GM19023 (cell line): ENCODE measurements around the gene EYA2.

ENCODE experiments used
- ATAC-seq: cut with Tn5 transposase; IDR thresholded peaks from one replicate; pipeline ENCODE4 v1.9.1; 2021; ENCODE audit warnings: mild to moderate bottlenecking, moderate library complexity; ENCODE audit not compliant: unreplicated experiment

EYA2 gene

DNA sequence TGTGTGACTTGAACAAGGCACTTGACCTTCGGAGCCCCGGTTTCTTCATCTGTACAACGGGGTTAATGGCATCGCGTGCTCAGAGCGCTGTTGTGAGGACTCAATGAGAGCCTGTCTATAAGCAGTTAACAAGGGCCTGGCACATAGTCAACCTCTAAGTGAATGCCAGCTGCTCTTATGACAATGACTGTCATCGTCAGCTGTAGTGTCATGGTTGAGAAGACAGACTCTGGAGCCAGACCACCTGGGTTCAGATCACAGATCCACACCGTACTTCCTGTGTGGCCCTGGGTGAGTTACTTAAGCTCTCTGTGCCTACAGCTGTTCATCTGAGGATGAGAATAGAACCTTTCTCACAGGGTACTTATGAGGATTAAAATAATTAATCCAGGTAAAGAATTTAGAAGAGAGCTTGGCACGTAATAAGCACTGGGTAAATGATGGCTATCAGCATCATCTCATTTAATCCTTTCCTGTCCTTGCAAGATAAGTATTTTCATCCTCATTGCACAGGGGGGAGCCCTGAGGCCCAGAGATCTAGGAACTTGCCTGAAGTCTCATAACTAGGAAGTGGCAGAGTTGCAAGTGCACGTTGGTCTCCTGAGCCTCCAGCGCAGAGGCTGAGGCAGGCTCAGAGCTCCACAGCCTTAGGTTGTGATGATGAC lies 105.3 kb downstream of the EYA2 start:
- ATAC-seq, result no peak

DNA sequence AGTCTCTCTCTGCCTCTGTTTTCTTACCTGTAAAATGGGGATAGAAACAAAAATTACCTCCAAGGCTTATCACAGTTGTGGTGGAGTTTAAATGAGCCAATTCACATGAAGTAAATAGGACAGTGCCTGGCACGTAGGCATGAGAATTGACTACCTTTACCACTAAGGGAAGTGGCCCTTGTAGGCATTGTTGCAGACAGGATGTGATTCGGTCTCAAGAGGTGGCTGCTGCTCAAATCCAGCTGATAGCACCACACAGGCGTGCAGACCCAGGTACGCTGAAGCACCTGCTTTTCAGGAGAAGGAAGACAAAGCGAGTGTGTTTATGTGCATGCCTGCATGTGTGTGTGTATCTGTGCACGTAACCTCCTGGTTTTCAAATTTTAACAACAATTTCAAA lies 108.6 kb downstream of the EYA2 start:
- no peak for ATAC-seq

DNA sequence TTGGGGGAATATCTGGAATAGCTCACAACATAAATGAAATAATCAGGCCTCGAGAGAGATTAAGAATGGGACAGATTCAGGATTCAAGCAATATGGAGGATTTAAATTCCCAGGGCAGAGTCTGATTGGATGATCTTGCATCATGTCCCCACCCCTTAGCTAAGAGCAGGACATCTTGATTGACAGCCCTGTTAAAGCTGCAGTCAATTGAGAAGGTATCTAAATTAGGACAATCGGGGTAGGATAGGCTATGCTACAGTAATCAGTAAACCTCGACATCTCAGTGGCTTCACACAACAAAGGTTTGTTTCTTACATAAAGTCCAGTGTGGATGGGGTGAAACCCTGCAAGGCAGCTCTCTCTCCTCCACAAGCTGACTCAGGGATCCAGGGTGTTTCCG lies 109.5 kb downstream of the EYA2 start:
- no peak for ATAC-seq

DNA sequence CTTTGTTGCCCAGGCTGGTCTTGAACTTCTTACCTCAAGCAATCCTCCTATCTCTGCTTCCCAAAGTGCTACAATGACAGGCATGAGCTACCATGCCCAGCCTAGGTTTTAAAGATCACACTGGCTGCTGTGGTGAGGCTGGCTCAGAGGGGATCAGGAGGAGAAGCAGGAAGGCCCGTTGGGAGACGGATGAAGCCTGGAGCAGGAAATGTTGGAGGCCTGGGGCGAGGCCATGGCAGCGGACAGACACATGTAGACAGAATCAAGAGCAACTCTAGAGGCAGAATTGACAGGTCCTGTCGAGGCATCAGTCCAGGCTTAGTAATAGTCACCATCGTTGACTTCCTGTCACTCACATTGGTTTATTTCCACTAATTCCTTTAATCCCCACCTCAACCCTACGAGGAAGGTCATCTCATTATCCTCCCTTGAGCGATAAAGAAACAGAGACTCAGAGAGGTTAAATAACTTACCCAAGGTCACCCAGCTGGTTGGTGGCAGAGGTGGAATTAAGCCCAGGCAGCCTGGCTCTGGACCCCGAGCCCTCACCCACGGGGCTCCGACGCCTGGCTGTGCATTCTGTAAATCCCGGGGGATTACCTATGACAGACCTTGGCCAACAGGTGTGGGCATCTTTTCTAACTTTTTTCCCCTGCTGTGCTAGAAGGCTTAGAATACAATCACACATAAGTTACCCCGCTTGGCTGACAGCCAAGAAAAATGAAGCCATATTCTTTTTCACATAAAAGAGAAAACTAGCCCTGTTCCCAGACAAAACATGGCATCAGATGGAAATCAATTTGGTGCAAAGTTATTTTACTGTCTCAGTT lies 113.4 kb downstream of the EYA2 start:
- no peak for ATAC-seq

DNA sequence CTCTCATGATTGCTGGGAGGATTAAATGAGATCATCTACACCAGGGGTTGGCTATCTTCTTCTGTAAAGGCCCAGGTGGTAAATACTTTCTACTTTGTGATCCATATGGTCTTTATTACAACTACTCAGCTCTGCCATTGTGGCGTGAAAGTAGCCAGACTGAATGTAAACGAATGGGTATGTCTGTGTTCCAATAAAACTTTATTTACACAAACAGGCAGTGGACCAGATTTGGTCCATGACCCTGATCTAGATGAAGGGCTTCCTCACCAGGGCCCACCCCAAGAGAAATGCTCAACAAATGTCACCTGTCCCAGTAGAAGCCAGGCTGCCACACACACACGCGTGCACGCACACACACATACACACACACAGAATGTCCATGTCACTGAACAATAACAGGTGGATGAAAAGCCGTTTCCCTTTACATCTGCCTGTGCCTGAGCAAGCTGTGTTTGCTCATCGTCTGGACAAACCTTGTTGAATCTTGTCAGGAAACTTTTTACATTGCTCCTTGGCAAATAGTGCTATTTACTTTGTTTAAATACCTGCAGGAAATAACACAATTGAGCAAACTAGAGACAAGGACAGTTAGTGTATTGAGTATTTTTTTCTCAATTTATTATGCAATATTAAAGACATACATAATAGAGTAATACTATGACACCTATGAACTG lies 114.3 kb downstream of the EYA2 start:
- no peak for ATAC-seq

DNA sequence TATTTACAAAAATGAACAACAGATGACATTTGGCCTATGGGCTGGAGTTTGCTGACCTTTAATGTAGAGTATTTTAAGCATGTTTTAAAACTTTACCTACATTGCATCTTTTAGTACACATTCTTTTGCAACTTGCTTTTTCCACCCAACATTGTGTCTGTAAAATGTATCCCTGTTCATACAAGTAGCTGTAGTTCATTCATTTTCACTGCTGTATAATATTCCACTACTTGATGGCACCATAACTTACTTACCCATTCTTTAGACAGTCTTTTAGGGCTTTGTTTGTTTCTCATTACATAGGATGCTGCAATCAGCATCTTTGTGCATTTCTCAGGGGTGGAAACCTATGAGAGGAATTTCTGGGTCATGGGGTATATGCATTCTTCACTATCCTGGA lies 115.1 kb downstream of the EYA2 start:
- no peak for ATAC-seq

DNA sequence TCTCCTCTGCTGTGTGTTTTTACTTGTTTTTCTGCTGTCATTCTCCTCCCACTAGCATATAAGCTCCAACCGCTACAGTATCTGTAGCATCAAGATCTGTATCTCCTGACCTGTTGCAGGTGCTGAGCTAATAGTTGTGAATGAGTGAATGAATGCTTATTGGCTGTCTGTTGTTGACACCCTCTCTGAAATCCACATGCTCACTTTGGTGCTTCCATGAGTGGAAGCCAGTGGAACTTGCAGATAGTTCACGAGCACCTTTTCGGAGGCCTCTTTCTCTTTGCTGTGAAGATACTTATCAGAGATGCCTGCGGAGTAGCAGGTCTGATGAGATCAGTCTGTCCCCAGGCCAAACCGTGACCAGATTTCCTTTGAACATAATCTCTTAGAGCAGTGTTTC lies 117.3 kb downstream of the EYA2 start:
- ATAC-seq, result no peak

DNA sequence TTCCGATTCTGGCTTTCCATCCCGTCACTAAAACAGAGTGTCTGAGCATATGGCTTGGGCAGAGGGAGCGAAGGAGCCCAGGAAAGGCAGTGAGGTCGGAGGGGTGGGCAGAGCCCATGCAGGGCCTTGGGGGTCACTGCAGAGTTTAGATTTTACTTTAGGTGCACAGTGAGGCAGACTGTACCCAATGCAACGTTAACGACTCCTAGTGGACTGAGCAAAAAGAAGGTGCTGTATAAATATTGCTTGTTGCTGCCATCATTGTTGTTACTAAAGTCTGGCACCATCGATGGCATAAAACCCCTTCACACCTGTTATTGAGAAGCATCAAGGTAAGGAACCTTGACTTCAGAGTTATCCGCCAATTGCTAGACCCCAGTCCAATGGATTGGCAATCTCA lies 119.0 kb downstream of the EYA2 start:
- no peak for ATAC-seq

DNA sequence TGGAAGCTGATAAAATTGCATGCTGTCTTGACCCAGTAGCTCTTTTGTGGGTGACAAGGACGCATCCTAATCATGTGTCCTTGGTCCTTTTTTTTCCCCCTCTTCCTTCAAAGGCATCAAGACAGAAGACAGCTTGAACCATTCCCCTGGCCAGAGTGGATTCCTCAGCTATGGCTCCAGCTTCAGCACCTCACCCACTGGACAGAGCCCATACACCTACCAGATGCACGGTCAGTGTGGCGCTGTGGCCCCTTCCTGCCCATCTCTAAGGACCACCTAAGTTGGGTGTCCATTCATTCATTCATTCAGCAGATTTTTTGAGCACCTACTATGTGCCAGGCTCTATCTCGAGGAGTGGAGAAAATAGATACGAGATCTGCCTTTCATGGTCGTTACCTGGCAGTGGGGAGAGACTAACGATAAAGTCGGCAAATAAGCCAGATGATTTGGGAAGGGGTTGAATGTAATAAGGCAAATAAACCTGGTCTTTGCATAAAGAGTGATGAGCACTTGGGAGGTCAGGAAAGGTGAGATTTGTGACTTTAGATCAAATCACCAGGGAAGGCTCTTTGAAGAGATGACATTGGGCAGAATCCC lies 121.5 kb downstream of the EYA2 start:
- no peak for ATAC-seq

DNA sequence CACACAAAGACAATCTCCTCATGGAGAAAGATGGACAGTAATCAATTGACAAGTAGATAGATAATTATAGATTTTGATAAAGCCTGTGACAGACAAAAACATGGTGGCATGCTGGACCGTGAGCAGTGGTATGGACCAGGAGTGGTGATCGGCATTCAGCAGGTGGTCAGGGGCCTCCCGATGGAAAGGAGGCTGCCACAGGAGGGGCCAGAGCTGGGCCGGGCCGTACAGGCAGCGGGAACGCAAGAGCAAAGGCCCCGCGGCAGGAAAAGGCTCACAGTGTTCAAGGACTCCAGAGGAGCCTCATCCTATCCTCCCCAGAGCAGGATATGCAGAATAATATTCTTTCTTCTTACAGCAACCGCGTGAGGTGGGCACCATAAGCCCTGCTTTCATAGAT lies 123.7 kb downstream of the EYA2 start:
- no peak for ATAC-seq

DNA sequence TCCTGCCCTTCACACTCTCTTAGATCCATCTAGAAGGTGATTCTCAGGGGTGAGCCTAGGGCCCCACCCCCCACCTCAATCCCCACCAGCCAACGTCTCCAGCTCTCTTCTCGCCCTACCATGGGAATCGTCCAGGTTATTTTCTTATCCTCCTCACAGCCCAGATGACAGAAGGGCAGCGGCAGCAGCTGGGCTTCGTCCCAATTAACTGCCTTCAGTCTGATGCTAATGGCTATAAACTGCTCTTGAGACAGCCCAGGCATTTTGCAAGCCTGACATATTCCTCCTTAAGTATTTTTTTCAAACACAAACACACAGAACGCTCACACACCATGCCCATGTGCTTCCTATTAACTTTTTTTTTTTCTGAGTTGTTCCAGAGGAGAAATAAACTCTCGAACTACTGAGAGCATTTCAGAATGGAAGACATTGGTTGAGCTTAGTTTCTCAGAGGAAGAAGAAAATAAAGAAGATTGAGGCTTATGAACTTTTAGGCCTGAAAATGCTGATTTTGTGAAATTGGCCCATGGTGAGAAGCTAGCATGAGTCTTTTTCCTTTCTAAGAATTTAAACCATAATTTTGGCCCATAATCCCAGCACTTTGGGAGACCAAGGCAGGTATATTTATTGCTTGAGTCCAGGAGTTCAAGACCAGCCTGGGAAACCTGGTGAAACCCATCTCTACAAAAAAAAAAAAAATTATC lies 124.6 kb downstream of the EYA2 start:
- ATAC-seq, result no peak

DNA sequence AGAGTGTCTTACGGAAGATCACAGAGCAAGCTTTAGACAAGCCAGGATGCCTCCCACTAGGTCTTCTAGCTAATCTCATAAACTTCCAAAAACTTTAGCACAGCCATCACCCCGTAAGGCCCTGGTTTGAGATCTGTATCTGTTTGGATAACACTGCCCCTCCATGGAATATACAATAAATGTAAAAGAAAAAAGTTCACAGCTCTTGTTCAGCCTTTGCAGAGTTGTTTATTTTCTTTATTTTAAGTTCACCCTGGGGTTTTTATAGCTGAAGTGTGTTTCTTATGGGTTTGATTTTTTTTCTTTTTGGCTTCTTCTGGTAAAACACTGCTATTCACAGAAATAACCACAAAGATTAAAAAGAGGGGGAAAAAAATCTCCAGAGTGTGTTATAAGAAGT lies 125.6 kb downstream of the EYA2 start:
- ATAC-seq, result no peak

DNA sequence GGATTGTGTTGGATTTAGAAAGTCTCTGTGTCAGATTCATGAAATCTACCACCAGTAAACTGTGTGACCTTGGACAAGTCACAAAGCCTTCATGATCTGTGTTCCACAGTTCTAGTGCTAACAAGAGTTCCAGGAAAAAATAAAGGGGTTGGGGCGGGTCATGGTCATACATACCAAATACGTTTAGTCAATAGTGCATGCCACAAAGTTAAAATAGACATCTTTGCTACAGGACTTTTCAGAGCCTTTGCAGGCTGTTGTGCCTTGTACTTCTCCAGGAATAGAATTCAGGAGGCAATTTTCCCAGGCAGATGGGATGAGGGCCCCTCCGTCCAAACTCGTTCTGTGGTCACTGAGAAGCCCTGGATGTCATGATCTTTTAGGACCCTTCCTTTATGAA lies 127.2 kb downstream of the EYA2 start:
- no peak for ATAC-seq

DNA sequence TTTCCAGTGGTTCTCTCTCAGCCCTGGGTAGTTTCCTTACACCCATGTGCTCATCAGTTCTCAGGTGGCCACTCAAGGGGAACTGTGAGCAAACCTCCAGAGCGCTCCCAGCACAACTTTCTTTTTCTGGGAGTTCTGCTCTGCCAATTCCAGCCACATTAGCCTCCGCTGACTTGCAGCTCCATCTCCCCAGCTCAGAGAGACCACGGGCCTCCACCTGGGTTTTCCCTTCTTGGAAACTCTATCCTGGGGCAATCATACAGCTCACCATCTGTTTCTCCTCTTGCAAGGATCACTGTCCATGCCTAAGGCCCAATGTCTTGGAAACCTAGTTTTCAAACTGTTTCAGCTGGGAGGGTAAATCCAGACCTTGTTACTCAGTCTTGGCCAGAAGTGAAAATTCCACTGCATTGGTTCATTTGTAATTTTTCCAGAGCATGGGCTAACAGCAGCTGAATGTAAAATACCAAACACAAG lies 129.9 kb downstream of the EYA2 start:
- no peak for ATAC-seq

DNA sequence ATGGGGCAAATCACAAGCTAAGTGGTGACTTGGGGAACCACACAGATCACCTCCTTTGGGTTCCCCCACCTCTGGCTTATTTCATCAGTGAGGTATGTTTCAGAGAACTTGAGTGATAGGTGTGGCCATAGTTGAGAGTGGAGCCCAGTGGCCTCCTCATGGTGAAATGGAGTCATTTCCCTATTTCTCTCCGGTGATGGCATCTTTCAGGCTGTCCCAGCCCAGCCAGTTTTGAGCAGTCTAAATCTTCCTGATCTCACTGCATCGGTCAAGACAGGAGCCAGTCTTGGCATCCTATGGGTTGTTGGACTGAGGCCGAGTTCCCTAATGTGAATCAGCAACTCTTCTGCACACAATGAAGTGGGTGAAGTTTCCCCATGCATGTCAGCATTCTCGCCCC lies 132.4 kb downstream of the EYA2 start:
- ATAC-seq, result no peak

DNA sequence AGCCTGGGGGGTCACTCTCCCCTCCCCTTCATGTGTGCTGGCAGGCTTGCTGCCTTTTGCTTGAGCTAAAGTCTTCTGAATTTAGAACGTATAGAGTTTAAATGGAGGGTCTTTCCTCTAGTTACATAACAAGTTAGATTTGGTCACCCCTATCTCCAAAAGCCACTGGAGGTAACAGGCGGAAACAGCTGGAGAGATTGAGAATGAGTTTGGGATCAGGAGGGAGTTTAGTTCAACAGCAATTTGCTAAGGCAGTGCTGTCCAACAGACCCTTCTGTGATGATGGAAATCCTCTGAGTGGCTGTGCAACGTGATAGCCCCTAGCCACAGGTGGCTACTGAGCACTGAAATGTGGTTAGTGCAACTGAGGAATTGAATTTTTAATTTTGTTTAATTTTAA lies 132.8 kb downstream of the EYA2 start:
- no peak for ATAC-seq

DNA sequence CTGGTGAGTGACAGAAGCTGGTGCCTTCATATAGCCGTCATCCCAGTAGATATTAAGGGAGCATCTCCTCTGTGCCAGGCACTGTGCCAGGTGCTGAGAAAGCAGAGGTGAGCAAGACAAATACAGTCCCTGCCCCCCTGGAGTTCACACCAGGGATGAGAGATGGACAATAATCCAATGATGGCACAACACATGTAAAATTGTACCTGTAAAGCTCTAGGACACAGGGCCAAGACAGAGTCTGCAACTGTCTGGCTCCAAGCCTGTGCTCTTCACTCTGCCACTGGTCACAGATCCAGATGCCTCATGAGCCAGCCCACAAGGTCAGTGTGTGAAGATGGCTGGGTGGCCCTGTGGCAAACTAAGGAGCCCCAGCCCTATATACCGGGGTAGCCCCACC lies 133.8 kb downstream of the EYA2 start:
- no peak for ATAC-seq

DNA sequence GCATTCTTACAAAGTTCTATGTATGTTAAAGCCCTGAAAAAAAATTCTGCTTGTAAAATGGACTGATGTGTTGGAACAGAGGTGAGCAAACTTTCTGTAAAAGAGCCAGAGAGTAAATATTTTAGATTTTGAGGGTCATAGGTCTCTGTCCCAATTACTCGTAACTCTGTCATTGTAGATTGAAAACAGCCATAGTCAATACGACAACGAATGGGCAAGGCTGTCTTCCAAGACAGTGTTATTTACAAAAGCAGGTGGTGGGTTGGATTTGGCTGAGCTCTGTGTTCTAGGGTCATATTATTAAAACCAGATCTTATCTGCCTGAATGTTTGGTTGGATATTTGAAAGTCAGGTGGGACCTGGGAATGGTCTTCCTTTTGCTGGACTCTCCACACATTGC lies 135.2 kb downstream of the EYA2 start:
- ATAC-seq, result no peak

DNA sequence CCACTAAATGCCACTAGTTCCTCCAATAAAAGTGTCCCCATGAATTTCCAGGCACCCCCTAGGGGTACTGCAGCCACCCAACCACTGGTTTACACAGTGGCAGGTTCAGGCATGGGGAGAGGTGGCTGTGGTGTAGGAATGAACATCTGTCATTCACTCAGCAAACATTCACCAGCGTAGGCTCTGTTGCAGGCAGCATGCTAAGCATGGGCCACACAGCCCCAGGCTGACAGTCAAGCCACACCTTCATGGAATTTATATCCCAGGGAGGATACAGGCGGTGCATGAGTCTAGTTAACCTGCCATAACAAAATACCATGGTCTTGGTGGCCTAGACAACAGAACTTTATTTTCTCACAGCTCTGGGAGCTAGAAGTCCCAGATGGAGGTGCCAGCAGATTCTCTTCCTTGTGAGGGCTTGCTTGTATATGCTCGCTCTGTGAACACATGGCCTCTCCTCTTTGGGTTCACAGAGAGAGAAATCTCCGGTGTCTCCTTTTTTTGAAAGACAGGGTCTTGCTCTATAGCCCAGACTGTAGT lies 135.7 kb downstream of the EYA2 start:
- ATAC-seq, result no peak

DNA sequence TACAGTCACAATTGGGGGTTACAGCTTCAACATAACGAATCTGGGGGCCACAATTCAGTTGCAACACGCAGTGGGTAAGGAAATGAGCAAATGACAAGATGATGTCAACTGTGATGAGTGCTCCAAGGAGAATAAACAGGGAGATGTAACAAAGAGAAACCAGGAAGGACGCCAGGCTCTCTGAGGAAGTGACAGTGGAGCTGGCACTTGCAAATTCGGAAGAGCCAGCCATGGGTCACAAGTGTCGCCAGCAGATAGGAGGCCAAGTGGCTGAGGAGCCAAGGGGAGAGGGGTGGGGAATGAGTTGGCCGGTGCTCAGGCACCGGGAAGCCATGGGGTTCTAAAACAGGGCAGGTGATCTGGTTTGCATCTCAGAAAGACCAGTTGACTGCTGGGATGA lies 136.4 kb downstream of the EYA2 start:
- no peak for ATAC-seq

DNA sequence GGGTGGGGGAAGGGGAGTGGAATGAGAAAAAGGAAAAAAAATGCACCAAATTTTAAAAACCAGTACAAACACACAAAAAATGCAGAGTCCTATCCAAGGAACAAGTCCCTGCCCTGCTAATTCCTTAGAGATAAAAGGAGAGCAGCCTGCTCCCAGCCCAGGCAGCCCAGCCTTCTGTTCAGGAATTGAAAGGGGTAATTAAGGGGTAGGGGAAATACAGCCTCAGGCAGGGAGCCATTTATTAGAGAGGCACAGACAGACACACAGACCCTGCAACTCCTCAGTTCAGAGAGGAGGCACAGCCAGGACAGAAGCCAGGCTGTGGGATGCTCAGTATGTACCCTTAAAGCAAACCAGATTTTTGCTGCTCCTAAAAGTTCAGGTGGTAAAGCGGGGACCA lies 137.2 kb downstream of the EYA2 start:
- ATAC-seq, result no peak
